GM18909 (cell line): ENCODE data around the gene ABCG8.
A peak's percentile ranks its signal among the peaks of the same experiment; 100 is the strongest.

Experiments used
- ATAC-seq: cut with Tn5 transposase; IDR thresholded peaks from one replicate; pipeline ENCODE4 v1.9.1; 2021; ENCODE audit warnings: mild to moderate bottlenecking; ENCODE audit not compliant: unreplicated experiment, poor library complexity

Gene ABCG8

GRCh38 chr2:43838560-43839267, at the start of gene ABCG8, which contains the start of gene ABCG5:
ABCG8 (plus strand) TSS chr2:43838971; CDS start chr2:43839054, 83 bp downstream.
ABCG5 (minus strand) TSS chr2:43838839; CDS start chr2:43838679, 160 bp downstream.
- no peak for ATAC-seq

GRCh38 chr2:43790147-43790546, 48.6 kb upstream of the ABCG8 start:
- ATAC-seq: no peak

DNA sequence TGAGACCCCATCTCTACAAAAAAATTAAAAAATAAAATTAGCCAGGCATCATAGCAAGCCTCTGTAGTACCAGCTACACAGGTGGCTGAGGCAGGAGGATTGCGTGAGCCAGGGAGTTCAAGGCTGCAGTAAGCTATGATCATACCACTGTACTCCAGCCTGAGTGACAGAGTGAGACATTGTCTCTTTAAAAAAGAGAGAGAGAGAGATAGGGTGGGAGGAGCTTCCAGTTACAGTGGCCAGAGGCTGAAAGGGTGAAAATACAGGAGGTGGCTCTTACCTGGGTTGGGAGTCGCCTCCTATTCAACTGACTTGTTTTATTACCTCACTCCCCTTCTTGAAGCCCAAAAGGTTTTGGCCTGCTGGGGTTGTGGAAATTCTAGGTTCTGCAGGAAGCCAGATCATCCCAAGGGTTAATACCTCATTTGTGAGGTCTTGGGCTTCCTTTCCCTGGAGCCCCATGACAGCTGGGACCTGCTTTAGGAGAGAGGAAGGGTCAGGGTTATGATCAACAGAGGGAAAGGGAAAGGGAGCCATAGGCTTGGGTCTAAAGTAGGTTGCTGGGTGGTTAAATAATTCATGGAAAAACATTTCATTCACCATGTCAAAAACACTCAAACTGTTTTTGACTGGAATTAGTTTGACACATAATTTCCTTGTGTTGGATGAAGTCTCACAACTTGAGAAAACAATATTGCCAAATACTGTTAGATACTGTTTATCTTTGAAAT, 47.6 kb upstream of the ABCG8 start:
- ATAC-seq: no peak

GRCh38 chr2:43792653-43793052, 46.1 kb upstream of the ABCG8 start:
- ATAC-seq: peak; percentile 59

- no peak for ATAC-seq
These were observed 43.8 kb upstream of the ABCG8 start for GRCh38 chr2:43794956-43795355.

GRCh38 chr2:43796206-43796605, 42.6 kb upstream of the ABCG8 start:
- ATAC-seq: no peak

DNA sequence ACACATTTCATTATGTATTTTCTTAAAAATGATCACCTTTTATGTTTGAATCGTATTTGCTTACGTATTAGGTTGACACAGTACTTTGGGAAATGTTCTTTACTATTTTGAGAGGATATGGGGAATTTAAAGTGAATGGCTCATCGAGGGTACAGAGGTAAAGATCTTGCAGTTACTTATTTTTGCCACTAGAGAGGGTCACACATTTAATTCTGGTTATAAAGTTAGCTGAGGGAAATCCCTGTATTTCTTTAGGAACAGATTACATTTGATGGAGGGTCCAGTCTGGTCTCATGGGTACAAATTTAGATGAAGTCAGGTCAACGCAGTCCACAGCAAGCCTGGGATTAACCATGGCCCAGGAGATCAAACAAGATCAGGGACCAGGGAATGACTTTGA, 40.5 kb upstream of the ABCG8 start:
- ATAC-seq: no peak

GRCh38 chr2:43800894-43801293, 37.9 kb upstream of the ABCG8 start:
- no peak for ATAC-seq

DNA sequence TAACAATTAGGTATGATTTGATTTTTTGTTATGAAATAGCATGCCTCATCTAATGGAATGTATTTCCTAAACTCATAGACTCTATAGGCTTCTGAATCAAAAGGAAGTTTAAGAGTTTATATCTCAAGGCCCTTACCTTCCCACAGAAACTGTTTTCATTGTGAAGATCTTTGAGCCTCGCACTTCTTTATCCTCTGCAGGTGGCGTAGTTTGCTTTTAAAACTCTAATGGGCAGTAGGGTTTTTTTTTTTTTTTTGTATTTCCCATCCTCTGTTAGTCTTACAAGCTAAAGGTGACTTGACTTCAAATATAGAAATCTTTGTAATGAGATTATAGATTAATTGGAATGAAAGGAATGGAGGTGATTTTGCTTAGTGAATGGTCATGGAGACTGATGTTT, 36.6 kb upstream of the ABCG8 start:
- no peak for ATAC-seq

DNA sequence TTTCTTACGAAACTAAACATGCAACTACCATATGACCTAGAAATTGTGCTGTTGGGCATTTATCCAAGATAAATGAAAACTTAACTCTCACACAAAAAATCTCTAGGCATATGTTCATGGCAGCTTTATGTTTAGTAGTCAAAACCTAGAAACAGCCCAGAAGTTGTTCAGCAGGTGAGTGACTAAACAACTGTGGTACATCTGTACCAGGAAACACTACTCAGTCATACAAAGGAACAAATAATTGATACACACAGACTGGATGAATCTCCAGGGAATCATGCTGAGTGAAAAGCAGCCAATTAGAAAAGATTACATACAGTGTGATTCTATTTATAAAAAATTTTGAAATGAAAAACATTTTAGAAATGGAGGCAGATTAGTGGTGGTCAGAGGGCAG, 35.7 kb upstream of the ABCG8 start:
- no peak for ATAC-seq

GRCh38 chr2:43806719-43807031, 32.1 kb upstream of the ABCG8 start:
- no peak for ATAC-seq

- no peak for ATAC-seq
These were observed 28.3 kb upstream of the ABCG8 start for GRCh38 chr2:43810452-43810851.

DNA sequence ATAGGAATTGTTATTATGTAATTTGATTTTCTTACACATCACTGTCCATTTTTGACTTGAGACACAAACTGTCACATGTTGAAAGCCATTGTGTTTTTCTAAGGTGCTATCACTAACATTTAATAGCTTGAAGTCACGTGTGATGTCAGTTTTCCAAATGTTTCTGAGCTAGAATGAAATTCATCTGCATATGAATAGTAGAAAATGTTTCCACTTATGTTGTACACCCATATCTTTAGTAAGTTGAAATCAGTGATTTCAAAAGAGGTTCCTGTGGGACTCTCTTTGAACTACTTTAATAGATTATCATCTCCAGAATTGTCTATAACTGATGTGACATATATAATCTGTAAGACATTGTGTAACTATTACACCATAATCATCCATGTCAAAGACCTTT, 27.9 kb upstream of the ABCG8 start:
- no peak for ATAC-seq

- ATAC-seq: no peak
These were observed 26.8 kb upstream of the ABCG8 start for GRCh38 chr2:43812006-43812405.

DNA sequence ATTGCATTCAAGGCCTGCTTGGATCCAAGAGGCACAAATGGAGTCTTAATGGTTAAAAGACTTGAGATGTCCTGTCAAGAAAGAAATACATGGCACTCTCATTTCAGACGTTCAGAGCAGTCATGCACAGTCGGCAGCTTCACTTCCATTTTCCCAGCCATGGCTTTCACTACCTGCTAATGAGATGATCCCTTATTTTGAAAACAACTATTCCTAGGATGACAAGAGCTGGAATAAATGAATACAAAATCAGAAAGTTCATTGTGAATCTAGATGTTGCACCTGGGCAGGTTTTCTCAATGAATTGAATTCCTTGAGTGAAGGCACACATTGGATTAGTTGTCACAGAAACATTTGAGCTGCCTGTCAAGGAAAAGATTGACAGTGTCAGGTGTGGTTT, 25.8 kb upstream of the ABCG8 start:
- ATAC-seq: no peak

GRCh38 chr2:43814711-43815110, 24.1 kb upstream of the ABCG8 start:
- ATAC-seq: no peak

DNA sequence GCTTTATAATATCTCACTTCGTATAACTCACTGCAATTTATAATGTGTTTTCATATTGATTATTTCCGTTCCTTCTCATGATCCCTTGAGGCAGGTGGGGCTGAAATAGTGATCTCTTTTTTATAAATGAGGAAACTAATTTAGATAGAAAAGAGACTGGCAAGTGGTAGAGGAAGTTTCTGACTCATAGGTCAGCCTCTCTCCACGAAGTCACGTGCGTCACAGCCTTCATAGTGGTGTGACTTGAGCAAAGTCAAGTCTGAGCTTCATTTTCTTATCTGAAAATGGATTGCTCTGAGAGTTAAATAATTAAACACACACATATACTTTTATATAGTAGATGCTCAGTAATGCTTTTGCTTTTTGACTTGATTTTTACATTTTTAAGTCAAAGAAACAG, 20.0 kb upstream of the ABCG8 start:
- ATAC-seq: no peak

- no peak for ATAC-seq
These were observed 19.1 kb upstream of the ABCG8 start for GRCh38 chr2:43819491-43820163.

DNA sequence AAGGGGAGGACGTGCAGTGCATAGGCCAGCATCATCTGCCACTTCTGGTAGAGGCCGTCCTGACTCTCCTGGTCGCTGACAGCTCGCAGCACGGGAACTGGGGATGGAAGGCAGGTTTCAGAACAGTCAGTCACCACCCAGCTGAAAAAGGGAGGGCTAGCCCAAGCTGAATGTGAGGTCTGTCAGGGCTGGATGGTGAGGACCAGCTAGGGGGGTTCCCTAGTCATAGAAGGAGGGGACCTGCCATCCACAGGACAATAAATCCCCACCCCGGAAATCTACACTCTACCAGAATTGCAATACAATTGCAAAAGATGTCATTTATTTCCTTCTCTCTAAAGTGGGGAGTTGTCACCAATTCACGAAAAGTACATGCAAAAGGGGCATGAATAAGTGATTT, 15.9 kb upstream of the ABCG8 start:
- ATAC-seq: no peak

DNA sequence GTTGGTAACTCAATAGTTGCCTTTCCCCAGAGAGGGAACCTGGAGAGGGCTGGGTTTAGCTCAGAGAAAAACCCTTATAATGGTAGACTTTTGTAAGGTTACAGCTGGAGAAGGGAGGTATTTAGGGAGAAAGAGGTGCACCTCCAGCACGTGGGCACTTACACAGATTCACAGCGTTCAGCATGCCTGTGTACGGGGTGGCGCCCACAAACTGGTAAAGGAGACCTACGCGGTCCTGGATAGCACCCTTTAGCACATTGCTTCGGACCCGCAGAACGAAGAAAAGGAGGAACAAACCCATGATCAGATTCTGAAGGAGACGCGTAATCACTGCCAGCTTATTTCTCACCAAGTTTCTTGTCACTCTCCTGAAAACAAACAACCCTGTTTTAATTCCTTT, 15.0 kb upstream of the ABCG8 start:
- no peak for ATAC-seq

GRCh38 chr2:43824512-43824911, 14.3 kb upstream of the ABCG8 start:
- ATAC-seq: no peak
